Subcutaneous adipose tissue (tissue), 4 donors: ENCODE results near the gene APELA. TPM values are rescaled to one million over a fixed set of nuclear protein-coding genes. Genes with fewer than 3 reads are reported as not detected.

Experiments used
- CTCF ChIP-seq: fragments of 450-650 bp; IDR thresholded peaks from one replicate; pipeline ENCODE4 v1.5.1; 2016; ENCODE audit warnings: low read depth, mild to moderate bottlenecking, control low read depth, antibody characterized with exemption, moderate library complexity
- total RNA-seq, 4 donors: library from RNA; depleted of rRNA; stranded (reverse); fragments of >200 nt; gene quantifications; one replicate each; pipeline ENCODE4 v1.1.0, GENCODE V29; 2016

Gene APELA
- total RNA-seq, 4 donors from 2014 or later: not detected

GRCh38 chr4:164894702-164895101 is 17.7 kb downstream of the APELA start:
- no peak for TF ChIP-seq CTCF

- TF ChIP-seq CTCF: no peak
These were observed 25.6 kb downstream of the APELA start for GRCh38 chr4:164902608-164903007.

GRCh38 chr4:164904336-164904735 is 27.4 kb downstream of the APELA start:
- TF ChIP-seq CTCF: no peak

GRCh38 chr4:164904941-164905340 is 28.0 kb downstream of the APELA start:
- TF ChIP-seq CTCF: no peak

GRCh38 chr4:164906368-164906767 is 29.4 kb downstream of the APELA start:
- no peak for TF ChIP-seq CTCF

- no peak for TF ChIP-seq CTCF
These were observed 42.0 kb downstream of the APELA start for GRCh38 chr4:164918956-164919355.

- TF ChIP-seq CTCF: no peak
These were observed 47.8 kb downstream of the APELA start for GRCh38 chr4:164924670-164925238.
